ENCODE data around the gene AASDH.

The AASDH gene

GRCh38 chr4:56316011-56316650 lies 71.2 kb downstream of the AASDH start:
- DNase-seq (ENCODE audit: low read depth in 2 of 2): no peak

GRCh38 chr4:56315543-56315942 lies 71.7 kb downstream of the AASDH start:
- DNase-seq (ENCODE audit: low read depth in 2 of 2): no peak

DNA sequence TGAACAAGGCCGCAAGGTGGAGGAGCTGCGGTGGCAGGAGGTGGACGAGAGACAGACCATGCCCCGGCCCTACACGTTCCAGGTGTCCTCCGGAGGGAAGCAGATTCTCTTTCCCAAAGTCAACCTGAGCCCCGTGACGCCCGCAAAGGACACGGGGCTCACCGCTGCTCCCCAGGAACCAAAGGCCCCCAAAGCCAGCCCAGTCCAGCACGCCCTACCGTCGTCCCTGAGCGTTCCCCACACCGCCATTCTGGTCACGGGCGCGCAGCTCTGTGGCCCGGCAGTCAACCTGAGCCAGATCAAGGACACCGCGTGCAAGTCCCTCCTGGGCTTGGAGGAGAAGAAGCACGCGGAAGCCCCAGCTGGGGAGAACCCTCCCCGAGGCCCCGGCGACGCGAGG lies 72.2 kb downstream of the AASDH start:
- no peak for DNase-seq (ENCODE audit: low read depth in 2 of 2)

DNA sequence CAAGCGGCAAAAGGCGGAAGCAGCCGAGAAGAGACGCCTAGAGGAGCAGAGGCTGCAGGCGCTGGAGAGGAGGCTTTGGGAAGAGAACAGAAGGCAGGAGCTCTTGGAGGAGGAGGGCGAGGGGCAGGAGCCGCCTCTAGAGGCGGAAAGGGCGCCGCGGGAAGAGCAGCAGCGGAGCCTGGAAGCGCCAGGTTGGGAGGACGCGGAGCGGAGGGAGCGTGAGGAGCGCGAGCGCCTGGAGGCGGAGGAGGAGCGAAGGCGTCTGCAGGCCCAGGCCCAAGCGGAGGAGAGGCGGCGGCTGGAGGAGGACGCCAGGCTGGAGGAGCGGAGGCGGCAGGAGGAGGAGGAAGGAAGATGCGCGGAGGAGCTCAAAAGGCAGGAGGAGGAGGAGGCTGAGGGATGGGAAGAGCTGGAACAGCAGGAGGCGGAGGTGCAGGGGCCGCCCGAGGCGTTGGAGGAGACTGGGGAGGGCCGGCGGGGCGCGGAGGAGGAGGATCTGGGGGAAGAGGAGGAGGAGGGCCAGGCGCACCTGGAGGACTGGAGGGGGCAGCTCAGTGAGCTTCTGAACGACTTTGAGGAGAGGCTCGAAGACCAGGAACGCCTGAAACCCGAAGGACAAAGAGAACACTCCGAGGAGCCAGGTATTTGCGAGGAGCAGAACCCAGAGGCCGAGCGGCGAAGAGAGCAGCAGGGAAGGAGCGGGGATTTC lies 72.9 kb downstream of the AASDH start:
- DNase-seq (ENCODE audit: low read depth in 2 of 2): no peak

GRCh38 chr4:56313132-56313531 lies 74.2 kb downstream of the AASDH start:
- no peak for DNase-seq (ENCODE audit: low read depth in 2 of 2)

GRCh38 chr4:56311299-56311975 lies 75.9 kb downstream of the AASDH start:
- no peak for DNase-seq (ENCODE audit: low read depth in 2 of 2)

DNA sequence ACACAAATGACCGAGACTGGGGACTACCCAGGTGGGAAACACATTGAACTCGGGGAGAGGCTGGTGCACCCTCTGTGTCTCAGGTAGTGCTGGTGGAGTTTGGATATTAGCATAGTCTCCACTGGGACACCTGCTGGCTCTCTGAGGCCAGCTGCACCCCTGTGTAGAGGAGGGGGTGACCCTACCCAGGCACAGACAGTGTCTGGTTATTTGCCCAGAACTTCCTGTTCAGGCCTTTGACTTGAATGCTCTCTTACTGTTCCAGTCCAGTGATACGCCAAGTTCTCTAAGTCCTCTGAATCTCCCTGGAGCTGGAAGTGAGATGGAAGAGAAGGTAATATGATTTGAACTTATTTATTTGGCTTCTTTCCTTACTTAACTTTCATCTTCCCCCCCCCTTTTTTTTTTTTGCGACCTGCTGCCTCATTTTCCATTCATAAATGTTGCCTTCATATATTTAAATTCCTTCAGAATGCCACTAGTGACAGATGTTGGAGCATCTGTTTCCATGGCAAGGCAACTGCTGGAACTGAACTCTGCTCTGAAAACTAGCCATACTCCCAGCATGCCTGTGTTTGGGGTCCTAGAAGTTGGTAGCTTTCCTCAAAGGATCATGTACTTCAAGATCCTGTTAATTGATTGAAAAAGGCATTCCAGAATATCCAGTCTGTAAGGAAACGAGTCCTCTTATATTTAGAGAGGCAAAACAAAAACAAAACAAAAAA lies 76.7 kb downstream of the AASDH start:
- no peak for DNase-seq (ENCODE audit: low read depth in 2 of 2)

- DNase-seq (ENCODE audit: low read depth in 2 of 2): no peak
These were observed 78.9 kb downstream of the AASDH start for GRCh38 chr4:56308384-56308783.

DNA sequence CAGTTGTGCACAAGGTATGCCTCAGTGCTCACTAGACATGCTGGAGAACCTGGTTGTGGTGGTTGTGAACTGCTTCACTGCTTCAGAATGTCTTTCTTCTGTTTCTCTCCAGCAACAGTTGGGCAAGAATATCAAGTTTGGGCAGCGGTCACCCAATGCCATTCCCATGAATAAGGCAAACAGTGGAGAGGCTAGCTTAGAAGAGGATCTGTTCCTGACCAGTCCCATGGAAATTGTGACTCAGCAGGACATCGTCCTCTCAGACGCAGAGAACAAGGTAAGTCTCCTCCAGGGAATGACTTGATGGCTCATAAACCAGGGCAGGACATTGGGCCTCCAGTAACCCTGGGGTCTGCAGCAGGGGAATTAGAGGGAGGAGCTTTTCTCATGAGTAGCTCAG lies 79.9 kb downstream of the AASDH start:
- DNase-seq (ENCODE audit: low read depth in 2 of 2): no peak

- no peak for DNase-seq (ENCODE audit: low read depth in 2 of 2)
These were observed 81.9 kb downstream of the AASDH start for GRCh38 chr4:56305390-56305789.

DNA sequence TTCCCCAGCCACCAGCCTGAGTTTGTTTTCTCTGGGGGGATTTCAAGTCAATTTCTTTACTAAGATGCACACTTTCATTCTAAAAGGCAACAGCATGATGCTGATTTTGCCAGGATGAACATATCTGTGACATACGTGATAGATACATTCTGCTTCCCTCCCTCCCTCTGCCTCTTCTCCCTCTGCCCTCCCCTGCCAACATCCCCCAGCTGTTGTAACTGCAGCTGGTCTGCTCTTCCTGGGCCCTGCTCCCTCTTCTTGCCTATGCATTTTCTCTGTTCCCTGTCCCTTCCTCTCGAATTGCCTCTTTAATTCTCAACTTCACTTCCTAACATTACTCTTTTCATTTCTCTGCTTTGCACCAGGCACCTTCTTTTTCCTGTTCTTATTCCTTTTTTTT lies 83.4 kb downstream of the AASDH start:
- no peak for DNase-seq (ENCODE audit: low read depth in 2 of 2)

GRCh38 chr4:56302760-56303159 lies 84.5 kb downstream of the AASDH start:
- no peak for DNase-seq (ENCODE audit: low read depth in 2 of 2)

DNA sequence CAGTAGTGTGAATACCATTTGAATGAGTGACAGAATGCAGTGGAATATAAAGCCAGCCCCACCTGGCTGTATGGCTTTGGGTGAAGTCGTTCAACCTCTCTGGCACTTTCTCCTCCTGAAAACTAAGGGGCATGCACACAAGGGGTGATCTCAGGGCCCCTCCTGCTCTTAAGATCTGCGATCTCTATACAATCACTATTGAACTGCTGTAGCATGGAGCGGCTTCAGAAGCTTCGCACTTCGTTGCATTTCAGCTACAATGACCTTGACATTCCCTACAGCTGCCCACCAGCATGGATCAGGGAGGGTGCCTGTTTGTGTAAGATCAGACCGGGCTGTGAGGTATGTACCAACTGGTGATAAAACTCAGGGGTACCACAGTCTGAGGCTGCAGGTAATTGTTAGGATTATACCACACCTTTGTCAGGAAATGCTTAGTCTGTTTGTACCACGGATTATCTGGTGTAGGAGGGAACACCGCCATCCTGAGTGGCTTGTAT lies 85.2 kb downstream of the AASDH start:
- no peak for DNase-seq (ENCODE audit: low read depth in 2 of 2)

- DNase-seq (ENCODE audit: low read depth in 2 of 2): peak; percentile 11 to 26
These were observed 85.9 kb downstream of the AASDH start for GRCh38 chr4:56301181-56301996.

DNA sequence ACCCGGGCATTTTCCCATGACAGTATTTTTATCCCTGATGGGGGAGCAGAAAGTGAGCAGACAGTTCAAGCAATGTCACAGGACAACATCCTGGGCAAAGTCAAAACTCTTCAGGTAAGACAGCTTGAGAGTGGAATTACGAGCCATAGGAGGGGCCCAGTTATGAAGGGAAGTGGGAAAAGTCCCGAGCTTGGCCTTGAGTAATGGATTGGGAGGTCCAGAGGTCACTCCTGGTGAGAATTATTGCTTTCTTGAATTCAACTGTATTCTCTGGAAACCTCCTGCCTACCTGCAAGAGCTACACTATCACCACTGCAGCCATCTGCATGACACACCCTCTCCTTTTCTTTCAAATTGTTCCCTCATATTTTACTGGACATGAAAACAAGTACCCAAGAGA lies 89.1 kb downstream of the AASDH start:
- no peak for DNase-seq (ENCODE audit: low read depth in 2 of 2)

DNA sequence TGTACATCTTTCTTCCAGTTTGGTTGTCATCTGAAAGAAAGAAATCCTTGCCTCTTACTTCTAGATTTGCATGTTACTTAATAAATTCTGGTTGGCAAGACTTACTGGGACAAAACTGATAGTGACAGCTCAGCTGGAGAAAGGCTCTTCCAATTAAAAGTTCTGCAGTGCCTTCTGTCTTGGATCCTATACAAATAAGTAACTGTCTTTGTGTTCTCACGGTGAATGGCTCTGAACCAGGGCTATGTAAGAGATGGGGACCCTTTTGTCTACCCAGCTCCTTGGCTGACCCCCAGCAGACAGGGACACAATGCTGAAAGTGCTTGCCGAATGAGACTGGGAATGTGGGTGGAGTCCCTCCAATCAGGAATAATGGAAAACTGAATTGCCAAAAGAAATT lies 89.5 kb downstream of the AASDH start:
- no peak for DNase-seq (ENCODE audit: low read depth in 2 of 2)

GRCh38 chr4:56296526-56296925 lies 90.8 kb downstream of the AASDH start:
- no peak for DNase-seq (ENCODE audit: low read depth in 2 of 2)

DNA sequence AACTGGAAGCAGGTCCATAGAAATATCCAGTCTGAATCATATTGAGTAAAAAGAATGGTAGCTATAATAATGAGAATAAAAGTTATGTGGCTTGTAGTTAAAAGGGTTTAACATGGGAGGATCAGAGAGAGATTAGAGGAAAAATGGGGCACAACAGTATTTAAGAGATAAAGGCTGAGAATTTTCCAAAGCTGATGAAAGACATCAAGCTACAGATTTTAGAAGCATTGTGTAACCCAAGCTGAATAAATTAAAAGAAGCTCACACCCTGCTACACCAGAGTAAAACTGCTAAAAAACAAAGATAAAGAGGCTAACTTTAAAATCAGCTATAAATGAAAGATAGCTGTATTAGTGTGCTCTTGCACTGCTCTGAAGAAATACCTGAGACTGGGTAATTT lies 94.2 kb downstream of the AASDH start:
- no peak for DNase-seq (ENCODE audit: low read depth in 2 of 2)

GRCh38 chr4:56289934-56290333 lies 97.4 kb downstream of the AASDH start:
- no peak for DNase-seq (ENCODE audit: low read depth in 2 of 2)

DNA sequence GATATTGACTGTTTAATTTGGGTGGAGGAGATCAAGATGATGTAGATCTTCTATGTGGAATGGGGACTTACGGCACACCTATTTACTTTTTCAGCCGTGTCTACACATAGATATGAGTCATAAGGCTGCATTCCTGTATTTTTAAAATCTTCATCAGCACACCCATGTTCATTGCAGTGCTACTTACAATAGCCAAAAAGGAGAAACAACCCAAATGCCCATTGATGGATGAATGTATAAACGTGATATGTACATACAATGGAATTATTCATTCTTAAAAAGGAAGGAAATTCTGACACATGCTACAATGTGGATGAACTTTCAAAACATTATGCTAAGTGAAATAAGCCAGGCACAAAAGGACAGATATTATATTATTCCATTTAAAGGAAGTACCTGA lies 98.6 kb downstream of the AASDH start:
- DNase-seq (ENCODE audit: low read depth in 2 of 2): no peak
